H9 (cell line): ENCODE data around the gene RGL4. TPM values are rescaled to one million over a fixed set of nuclear protein-coding genes. Genes with fewer than 3 reads are reported as not detected.

Experiments
- DNase-seq: peaks from one replicate; pipeline ENCODE4 v3.0.0-alpha.2; 2017
- H2AFZ ChIP-seq: one replicate; pipeline ENCODE4 v1.6.1; 2013; ENCODE audit warnings: mild to moderate bottlenecking, low read length, control low read depth, moderate library complexity
- H2AK5ac ChIP-seq: 2 replicates; pipeline ENCODE4 v1.6.1; 2013; ENCODE audit warnings: low read length, control low read depth, mixed read lengths; ENCODE audit not compliant: insufficient read length
- H2BK120ac ChIP-seq: one replicate; pipeline ENCODE4 v1.6.1; 2013; ENCODE audit warnings: low read depth, mild to moderate bottlenecking, low read length, control low read depth, inconsistent platforms; ENCODE audit not compliant: poor library complexity, severe bottlenecking
- H2BK12ac ChIP-seq: 2 replicates; pipeline ENCODE4 v1.6.1; 2013; ENCODE audit warnings: low read length, control low read depth, mixed read lengths, low read depth; ENCODE audit not compliant: insufficient read length
- H2BK15ac ChIP-seq: 2 replicates; pipeline ENCODE4 v1.6.1; 2013; ENCODE audit warnings: low read depth, low read length, control low read depth
- H2BK20ac ChIP-seq: one replicate; pipeline ENCODE4 v1.6.1; 2013; ENCODE audit warnings: low read depth, mild to moderate bottlenecking, low read length, control low read depth, inconsistent platforms; ENCODE audit not compliant: poor library complexity, severe bottlenecking
- H2BK5ac ChIP-seq: 2 replicates; pipeline ENCODE4 v1.6.1; 2013; ENCODE audit warnings: low read length, control low read depth, mixed read lengths; ENCODE audit not compliant: insufficient read length
- H3K14ac ChIP-seq: 2 replicates; pipeline ENCODE4 v1.6.1; 2013; ENCODE audit warnings: low read length, control low read depth; ENCODE audit not compliant: insufficient read depth
- H3K18ac ChIP-seq: 2 replicates; pipeline ENCODE4 v1.6.1; 2013; ENCODE audit warnings: low read depth, mild to moderate bottlenecking, mixed read lengths, low read length, control low read depth; ENCODE audit not compliant: insufficient read length
- H3K23ac ChIP-seq: 2 replicates; pipeline ENCODE4 v1.6.1; 2013; ENCODE audit warnings: low read length, control low read depth, mixed read lengths, low read depth; ENCODE audit not compliant: insufficient read length
- H3K23me2 ChIP-seq: 2 replicates; pipeline ENCODE4 v1.6.1; 2013; ENCODE audit warnings: low read depth, mild to moderate bottlenecking, mixed read lengths, low read length, control low read depth; ENCODE audit not compliant: insufficient read length, poor library complexity, severe bottlenecking
- H3K27ac ChIP-seq: 2 replicates; pipeline ENCODE4 v1.5.1; 2013; ENCODE audit warnings: low read length, control low read depth, mixed read lengths, low read depth; ENCODE audit not compliant: insufficient read length
- H3K27me3 ChIP-seq: 2 replicates; pipeline ENCODE4 v1.6.1; 2013; ENCODE audit warnings: low read length, control low read depth, inconsistent platforms; ENCODE audit not compliant: insufficient read depth
- H3K4ac ChIP-seq: 2 replicates; pipeline ENCODE4 v1.6.1; 2013; ENCODE audit warnings: low read depth, mild to moderate bottlenecking, control low read depth, inconsistent platforms, low read length, moderate library complexity
- H3K4me1 ChIP-seq: 2 replicates; pipeline ENCODE4 v1.6.1; 2013; ENCODE audit warnings: low read length, control low read depth, inconsistent platforms; ENCODE audit not compliant: insufficient read depth
- H3K4me2 ChIP-seq: 2 replicates; pipeline ENCODE4 v1.6.1; 2013; ENCODE audit warnings: low read length, control low read depth, mixed read lengths; ENCODE audit not compliant: insufficient read length, insufficient read depth
- H3K56ac ChIP-seq: 2 replicates; pipeline ENCODE4 v1.6.1; 2013; ENCODE audit warnings: low read depth, mild to moderate bottlenecking, mixed read lengths, low read length, control low read depth; ENCODE audit not compliant: insufficient read length
- H3K79me1 ChIP-seq: 2 replicates; pipeline ENCODE4 v1.6.1; 2013; ENCODE audit warnings: low read depth, mild to moderate bottlenecking, moderate library complexity, low read length, control low read depth, inconsistent platforms; ENCODE audit not compliant: insufficient read depth, poor library complexity, severe bottlenecking
- H3K79me2 ChIP-seq: 2 replicates; pipeline ENCODE4 v1.6.1; 2013; ENCODE audit warnings: low read length, control low read depth, inconsistent platforms; ENCODE audit not compliant: insufficient read depth
- H3K9ac ChIP-seq: 2 replicates; pipeline ENCODE4 v1.6.1; 2013; ENCODE audit warnings: low read length, control low read depth, mixed read lengths; ENCODE audit not compliant: insufficient read length; ENCODE audit errors: extremely low read depth
- H3K9me3 ChIP-seq: one replicate; pipeline ENCODE4 v1.6.1; 2013; ENCODE audit warnings: low read depth, low read length, inconsistent platforms; ENCODE audit not compliant: control insufficient read depth
- H3T11ph ChIP-seq: one replicate; pipeline ENCODE4 v1.6.1; 2013; ENCODE audit warnings: mild to moderate bottlenecking, low read length, control low read depth, inconsistent platforms
- H4K20me1 ChIP-seq: one replicate; pipeline ENCODE4 v1.6.1; 2013; ENCODE audit not compliant: control insufficient read depth, insufficient read length, insufficient read depth
- H4K5ac ChIP-seq: 2 replicates; pipeline ENCODE4 v1.6.1; 2013; ENCODE audit warnings: low read depth, mild to moderate bottlenecking, mixed read lengths, low read length, control low read depth; ENCODE audit not compliant: insufficient read length
- H4K8ac ChIP-seq: replicated peaks from 2 replicates; pipeline ENCODE4 v1.6.1; 2013; ENCODE audit warnings: low read length, control low read depth, mixed read lengths, low read depth; ENCODE audit not compliant: insufficient read length
- H4K91ac ChIP-seq: 2 replicates; pipeline ENCODE4 v1.6.1; 2013; ENCODE audit warnings: low read depth, mild to moderate bottlenecking, moderate library complexity, mixed read lengths, low read length, control low read depth; ENCODE audit not compliant: insufficient read length
- H3K27ac Mint-ChIP-seq, 3 experiments: 2 replicates in 2 of 3; 3 replicates in 1 of 3; pipeline ENCODE4 v1.8.0; 2020 to 2021; ENCODE audit warnings: mixed read lengths in 3 of 3, mild to moderate bottlenecking in 1 of 3, moderate library complexity in 1 of 3
- H3K27me3 Mint-ChIP-seq: 2 replicates; pipeline ENCODE4 v1.8.0; 2021; ENCODE audit warnings: low read depth, mild to moderate bottlenecking, moderate library complexity, mixed read lengths
- H3K36me3 Mint-ChIP-seq, 3 experiments: 2 replicates in 2 of 3; 3 replicates in 1 of 3; pipeline ENCODE4 v1.8.0; 2020 to 2021; ENCODE audit warnings: low read depth in 3 of 3, mixed read lengths in 3 of 3; ENCODE audit not compliant: insufficient read depth in 1 of 3
- H3K4me1 Mint-ChIP-seq, 2 experiments: 2 replicates each; pipeline ENCODE4 v1.8.0; 2020; ENCODE audit warnings: mixed read lengths in 2 of 2
- H3K4me3 Mint-ChIP-seq, 2 experiments: 2 replicates in 1 of 2; 3 replicates in 1 of 2; pipeline ENCODE4 v1.8.0; 2020 to 2021; ENCODE audit warnings: mild to moderate bottlenecking in 2 of 2, mixed read lengths in 2 of 2, moderate library complexity in 1 of 2
- H3K9me3 Mint-ChIP-seq, 2 experiments: 2 replicates in 1 of 2; 3 replicates in 1 of 2; pipeline ENCODE4 v1.8.0; 2020; ENCODE audit warnings: mild to moderate bottlenecking in 2 of 2, mixed read lengths in 2 of 2, moderate library complexity in 1 of 2
- WGBS: extraction: QIAGEN DNeasy Blood & Tissue Kit; methylation state at CpG from one replicate; pipeline ENCODE4 v1.1.7; 2013; ENCODE audit warnings: missing lambda C conversion rate, low lambda C conversion rate, mixed read lengths; ENCODE audit not compliant: insufficient read length; ENCODE audit errors: extremely low coverage; 5-methylcytosine and 5-hydroxymethylcytosine counted together
- total RNA-seq: library from RNA; stranded (reverse); gene quantifications from 2 replicates; pipeline ENCODE4 v1.2.1, GENCODE V29; 2021
- TF ChIP-seq, protein P1 (sequence below): fragments of 200-600 bp; sonication (generic); conservative IDR thresholded peaks from 3 replicates; pipeline ENCODE4 v1.8.0; 2021; ENCODE audit warnings: antibody characterized with exemption, mild to moderate bottlenecking

RGL4 gene
- total RNA-seq, 1 experiment from 2014 or later: not detected

DNA sequence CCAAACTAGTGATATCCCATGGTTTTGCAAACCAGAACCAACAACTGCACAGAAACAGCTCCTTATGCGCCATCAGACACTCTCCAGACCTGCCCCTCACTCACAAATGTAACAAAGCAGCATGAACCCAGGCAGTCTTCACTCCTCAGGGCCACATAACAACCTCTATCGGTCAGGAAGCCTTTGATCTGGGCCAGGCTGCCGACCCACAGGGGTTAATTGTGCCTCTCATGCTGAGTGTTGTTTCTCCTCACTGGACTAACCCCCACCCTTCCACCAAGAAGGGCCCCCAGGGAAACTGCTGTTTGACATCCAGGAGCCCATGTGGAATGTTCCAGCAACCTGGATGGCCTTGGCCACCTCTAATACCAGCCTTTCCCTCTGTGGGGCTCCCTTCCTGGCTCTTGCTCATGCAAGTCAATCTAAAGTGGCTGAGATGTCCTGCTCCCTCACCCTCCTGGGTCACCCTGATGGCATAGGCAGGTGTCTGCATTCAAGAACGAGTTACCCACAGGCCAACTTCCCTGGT is 7.9 kb upstream of the RGL4 start:
- Mint-ChIP-seq H3K36me3 (peaks cover 13 to 21% (median 19%) of the 10 kb centered on the region in 3 experiments), H3K4me3 (no peak overlapping the region), H3K4me1 (peaks cover 4% of the 10 kb centered on the region in 2 experiments), H3K27me3 (no peaks in the 10 kb centered on the region), H3K9me3 (no peaks in the 10 kb centered on the region), H3K27ac (no peak overlapping the region)
- H2AFZ ChIP-seq: no peak overlapping the region
- H3K23ac ChIP-seq: no peak overlapping the region
- H2BK5ac ChIP-seq: no peak overlapping the region
- no CpG with 5 or more reads among the region's 4 CpGs for WGBS
- H3K9ac ChIP-seq: no peak overlapping the region
- no peak overlapping the region for H4K91ac ChIP-seq
- no peak overlapping the region for H2AK5ac ChIP-seq
- H3K4me2 ChIP-seq: no peak overlapping the region
- H2BK15ac ChIP-seq: no peak overlapping the region
- H3K9me3 ChIP-seq: no peaks in the 10 kb centered on the region
- H3K4ac ChIP-seq: no peak overlapping the region
- no peaks in the 10 kb centered on the region for H3K27me3 ChIP-seq
- H3K23me2 ChIP-seq: peaks cover 2% of the 10 kb centered on the region
- no peak overlapping the region for H3K27ac ChIP-seq
- H3K79me1 ChIP-seq: no peaks in the 10 kb centered on the region
- TF ChIP-seq, protein P1, sequence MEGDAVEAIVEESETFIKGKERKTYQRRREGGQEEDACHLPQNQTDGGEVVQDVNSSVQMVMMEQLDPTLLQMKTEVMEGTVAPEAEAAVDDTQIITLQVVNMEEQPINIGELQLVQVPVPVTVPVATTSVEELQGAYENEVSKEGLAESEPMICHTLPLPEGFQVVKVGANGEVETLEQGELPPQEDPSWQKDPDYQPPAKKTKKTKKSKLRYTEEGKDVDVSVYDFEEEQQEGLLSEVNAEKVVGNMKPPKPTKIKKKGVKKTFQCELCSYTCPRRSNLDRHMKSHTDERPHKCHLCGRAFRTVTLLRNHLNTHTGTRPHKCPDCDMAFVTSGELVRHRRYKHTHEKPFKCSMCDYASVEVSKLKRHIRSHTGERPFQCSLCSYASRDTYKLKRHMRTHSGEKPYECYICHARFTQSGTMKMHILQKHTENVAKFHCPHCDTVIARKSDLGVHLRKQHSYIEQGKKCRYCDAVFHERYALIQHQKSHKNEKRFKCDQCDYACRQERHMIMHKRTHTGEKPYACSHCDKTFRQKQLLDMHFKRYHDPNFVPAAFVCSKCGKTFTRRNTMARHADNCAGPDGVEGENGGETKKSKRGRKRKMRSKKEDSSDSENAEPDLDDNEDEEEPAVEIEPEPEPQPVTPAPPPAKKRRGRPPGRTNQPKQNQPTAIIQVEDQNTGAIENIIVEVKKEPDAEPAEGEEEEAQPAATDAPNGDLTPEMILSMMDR: no peak
- H4K8ac ChIP-seq: no peak overlapping the region
- no peak for DNase-seq
- H4K20me1 ChIP-seq: peaks cover 3% of the 10 kb centered on the region
- no peaks in the 10 kb centered on the region for H3K4me1 ChIP-seq
- no peak overlapping the region for H2BK12ac ChIP-seq
- no peak overlapping the region for H3K56ac ChIP-seq
- no peaks in the 10 kb centered on the region for H3K79me2 ChIP-seq
- H4K5ac ChIP-seq: no peak overlapping the region
- no peak overlapping the region for H3T11ph ChIP-seq
- no peak overlapping the region for H2BK20ac ChIP-seq
- no peak overlapping the region for H3K18ac ChIP-seq
- H2BK120ac ChIP-seq: no peak overlapping the region
- no peak overlapping the region for H3K14ac ChIP-seq
